Nephron (organoid): ENCODE data around the gene ABLIM2.

Experiments used
- H3K27ac Mint-ChIP-seq, 3 experiments: 2 replicates each; pipeline ENCODE4 v1.8.0; 2020; ENCODE audit warnings: mixed read lengths in 3 of 3, mild to moderate bottlenecking in 2 of 3, moderate library complexity in 1 of 3
- H3K27me3 Mint-ChIP-seq: 2 replicates; pipeline ENCODE4 v1.8.0; 2021; ENCODE audit warnings: low read depth, mild to moderate bottlenecking, moderate library complexity, mixed read lengths
- H3K36me3 Mint-ChIP-seq: 2 replicates; pipeline ENCODE4 v1.8.0; 2020; ENCODE audit warnings: low read depth, mixed read lengths
- H3K4me1 Mint-ChIP-seq: 2 replicates; pipeline ENCODE4 v1.8.0; 2020; ENCODE audit warnings: mixed read lengths
- H3K4me3 Mint-ChIP-seq, 3 experiments: 2 replicates each; pipeline ENCODE4 v1.8.0; 2020; ENCODE audit warnings: mild to moderate bottlenecking in 3 of 3, mixed read lengths in 3 of 3, moderate library complexity in 2 of 3
- H3K9me3 Mint-ChIP-seq: 2 replicates; pipeline ENCODE4 v1.8.0; 2020; ENCODE audit warnings: mixed read lengths
- TF ChIP-seq, protein P1 (sequence below), 3 experiments: fragments of 200-600 bp; sonication (generic); IDR thresholded peaks; one replicate each; pipeline ENCODE4 v1.5.0; 2021; ENCODE audit warnings: antibody characterized with exemption in 3 of 3; ENCODE audit not compliant: unreplicated experiment in 3 of 3

The ABLIM2 gene

DNA sequence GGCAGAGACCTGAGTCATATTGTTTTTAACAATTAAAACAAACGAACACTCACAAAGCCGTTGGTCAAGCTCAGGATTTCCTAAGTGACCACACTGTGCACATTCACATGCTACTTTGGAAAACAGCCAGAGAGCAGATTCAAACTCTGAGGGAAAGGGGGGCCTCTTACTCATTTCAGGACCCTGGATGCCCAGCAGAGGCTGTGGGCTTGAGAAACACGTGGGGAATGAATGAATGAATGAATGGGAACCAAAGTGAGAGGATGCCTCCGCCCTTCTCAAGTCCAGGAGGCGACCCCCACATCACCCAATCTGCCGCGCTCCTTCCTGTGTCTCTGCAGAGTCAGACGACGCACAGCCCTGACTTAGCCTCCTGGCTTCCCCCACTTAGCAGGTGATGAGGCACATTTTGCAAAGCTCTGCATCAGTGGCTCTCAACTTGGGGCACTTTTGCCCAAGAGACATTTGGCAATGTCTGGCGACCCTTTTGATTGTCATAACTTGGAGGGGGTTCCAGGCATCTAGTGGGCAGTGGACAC lies 76.0 kb downstream of the ABLIM2 start:
- Mint-ChIP-seq H3K27ac (no peak overlapping the region), H3K27me3 (peaks cover 44% of the 10 kb centered on the region), H3K9me3 (no peaks in the 10 kb centered on the region), H3K4me3 (no peak overlapping the region), H3K36me3 (no peaks in the 10 kb centered on the region), H3K4me1 (peaks cover 12% of the 10 kb centered on the region)
- TF ChIP-seq, protein P1, sequence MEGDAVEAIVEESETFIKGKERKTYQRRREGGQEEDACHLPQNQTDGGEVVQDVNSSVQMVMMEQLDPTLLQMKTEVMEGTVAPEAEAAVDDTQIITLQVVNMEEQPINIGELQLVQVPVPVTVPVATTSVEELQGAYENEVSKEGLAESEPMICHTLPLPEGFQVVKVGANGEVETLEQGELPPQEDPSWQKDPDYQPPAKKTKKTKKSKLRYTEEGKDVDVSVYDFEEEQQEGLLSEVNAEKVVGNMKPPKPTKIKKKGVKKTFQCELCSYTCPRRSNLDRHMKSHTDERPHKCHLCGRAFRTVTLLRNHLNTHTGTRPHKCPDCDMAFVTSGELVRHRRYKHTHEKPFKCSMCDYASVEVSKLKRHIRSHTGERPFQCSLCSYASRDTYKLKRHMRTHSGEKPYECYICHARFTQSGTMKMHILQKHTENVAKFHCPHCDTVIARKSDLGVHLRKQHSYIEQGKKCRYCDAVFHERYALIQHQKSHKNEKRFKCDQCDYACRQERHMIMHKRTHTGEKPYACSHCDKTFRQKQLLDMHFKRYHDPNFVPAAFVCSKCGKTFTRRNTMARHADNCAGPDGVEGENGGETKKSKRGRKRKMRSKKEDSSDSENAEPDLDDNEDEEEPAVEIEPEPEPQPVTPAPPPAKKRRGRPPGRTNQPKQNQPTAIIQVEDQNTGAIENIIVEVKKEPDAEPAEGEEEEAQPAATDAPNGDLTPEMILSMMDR (IDR thresholded peaks at IDR 0.05; ENCODE audit: unreplicated experiment in 3 of 3): no peak

DNA sequence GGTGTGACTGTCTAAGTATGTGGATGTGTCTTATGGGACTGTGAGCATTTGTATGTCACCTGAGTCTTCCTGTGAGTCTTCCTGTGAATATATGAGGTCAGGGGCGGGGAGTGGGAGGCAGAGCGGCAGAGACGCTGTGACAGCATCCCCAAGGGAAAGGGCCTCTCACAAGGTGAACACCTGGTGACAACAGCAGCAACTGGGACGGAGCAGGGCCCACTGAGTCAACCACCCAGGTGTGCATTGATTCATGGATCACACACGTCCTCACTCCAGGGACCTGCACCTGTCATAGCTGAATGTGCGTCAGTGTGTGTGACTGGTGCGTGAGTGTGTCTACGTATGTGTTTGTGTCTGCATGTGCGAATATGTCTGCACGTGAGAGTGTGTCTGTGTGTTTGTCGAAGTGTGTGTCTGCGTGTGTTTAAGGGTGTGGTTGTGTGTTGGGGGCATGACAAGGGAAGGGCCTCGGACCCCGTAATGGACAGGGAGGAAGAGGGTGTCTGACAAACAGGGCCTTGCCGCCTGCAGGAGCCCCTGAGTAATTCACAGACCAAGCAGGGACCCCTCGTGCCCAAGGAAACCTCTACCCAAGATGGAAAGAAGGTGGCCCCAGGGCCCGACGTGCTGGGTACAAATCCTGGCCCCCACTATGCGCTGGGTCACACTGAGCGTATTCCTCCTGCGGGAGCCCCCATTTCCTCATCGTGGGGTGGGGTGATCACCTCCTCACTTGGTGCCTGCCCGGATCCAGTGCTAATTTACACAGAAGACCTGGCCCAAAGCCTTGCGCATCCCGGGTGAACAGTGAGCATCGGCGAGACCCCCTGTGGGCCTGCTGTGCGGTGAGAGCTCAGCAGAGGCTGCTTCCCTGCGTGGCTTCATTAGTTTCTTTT lies 76.7 kb downstream of the ABLIM2 start:
- TF ChIP-seq, protein P1 (IDR thresholded peaks at IDR 0.05; ENCODE audit: unreplicated experiment in 3 of 3): no peak
- H3K27me3 Mint-ChIP-seq: peaks cover 43% of the 10 kb centered on the region
- no peaks in the 10 kb centered on the region for H3K36me3 Mint-ChIP-seq

DNA sequence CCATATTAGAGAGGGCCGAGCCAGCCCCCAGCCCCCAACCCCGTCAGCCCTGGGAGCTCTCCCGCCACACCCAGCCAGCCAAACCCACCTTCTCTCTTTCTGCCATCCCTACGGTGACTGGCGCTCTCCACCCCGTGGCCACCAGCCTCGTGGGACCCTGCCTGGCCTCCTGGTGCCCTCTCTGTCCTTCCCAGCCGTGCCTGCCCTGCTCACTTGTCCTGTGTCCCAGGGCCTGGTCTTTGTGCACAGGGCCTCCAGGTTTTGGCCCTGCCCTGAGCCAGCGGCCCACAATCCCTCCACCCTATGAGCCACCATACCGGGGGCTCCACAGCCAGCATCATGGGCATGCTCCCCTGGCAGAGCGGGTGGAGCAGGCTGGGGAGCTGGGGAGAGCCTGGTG lies 77.4 kb downstream of the ABLIM2 start:
- peaks cover 36% of the 10 kb centered on the region for H3K27me3 Mint-ChIP-seq
- peaks cover 12% of the 10 kb centered on the region for H3K4me1 Mint-ChIP-seq
- no peaks in the 10 kb centered on the region for H3K9me3 Mint-ChIP-seq
- H3K36me3 Mint-ChIP-seq: no peaks in the 10 kb centered on the region
- TF ChIP-seq, protein P1 (IDR thresholded peaks at IDR 0.05; ENCODE audit: unreplicated experiment in 3 of 3): no peak
- no peak overlapping the region for H3K4me3 Mint-ChIP-seq
- H3K27ac Mint-ChIP-seq: no peak overlapping the region

More for the DNA sequence above, 76.7 kb downstream of the ABLIM2 start:
- no peak overlapping the region for H3K27ac Mint-ChIP-seq
- peaks cover 12% of the 10 kb centered on the region for H3K4me1 Mint-ChIP-seq
- no peaks in the 10 kb centered on the region for H3K9me3 Mint-ChIP-seq
- H3K4me3 Mint-ChIP-seq: no peak overlapping the region

DNA sequence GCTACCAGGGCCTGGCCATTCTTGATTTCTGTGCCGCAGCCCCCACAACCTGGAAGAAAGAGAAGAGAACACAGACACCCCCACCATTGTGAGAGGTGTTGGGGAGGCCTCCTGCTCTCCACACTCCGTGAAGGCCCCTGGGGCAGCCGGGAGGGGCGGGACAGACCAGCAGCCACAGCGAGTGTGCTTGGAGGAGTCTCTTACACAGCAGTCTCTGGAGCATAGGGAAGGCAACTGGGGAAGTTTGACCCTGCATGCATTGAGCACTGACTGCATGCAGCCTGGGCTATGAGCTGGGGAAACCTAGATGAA lies 77.9 kb downstream of the ABLIM2 start:
- peaks cover 34% of the 10 kb centered on the region for H3K27me3 Mint-ChIP-seq
- H3K27ac Mint-ChIP-seq: no peak overlapping the region
- TF ChIP-seq, protein P1 (IDR thresholded peaks at IDR 0.05; ENCODE audit: unreplicated experiment in 3 of 3): no peak
- no peak overlapping the region for H3K4me3 Mint-ChIP-seq
- H3K9me3 Mint-ChIP-seq: no peaks in the 10 kb centered on the region
- peaks cover 12% of the 10 kb centered on the region for H3K4me1 Mint-ChIP-seq
- H3K36me3 Mint-ChIP-seq: no peaks in the 10 kb centered on the region

DNA sequence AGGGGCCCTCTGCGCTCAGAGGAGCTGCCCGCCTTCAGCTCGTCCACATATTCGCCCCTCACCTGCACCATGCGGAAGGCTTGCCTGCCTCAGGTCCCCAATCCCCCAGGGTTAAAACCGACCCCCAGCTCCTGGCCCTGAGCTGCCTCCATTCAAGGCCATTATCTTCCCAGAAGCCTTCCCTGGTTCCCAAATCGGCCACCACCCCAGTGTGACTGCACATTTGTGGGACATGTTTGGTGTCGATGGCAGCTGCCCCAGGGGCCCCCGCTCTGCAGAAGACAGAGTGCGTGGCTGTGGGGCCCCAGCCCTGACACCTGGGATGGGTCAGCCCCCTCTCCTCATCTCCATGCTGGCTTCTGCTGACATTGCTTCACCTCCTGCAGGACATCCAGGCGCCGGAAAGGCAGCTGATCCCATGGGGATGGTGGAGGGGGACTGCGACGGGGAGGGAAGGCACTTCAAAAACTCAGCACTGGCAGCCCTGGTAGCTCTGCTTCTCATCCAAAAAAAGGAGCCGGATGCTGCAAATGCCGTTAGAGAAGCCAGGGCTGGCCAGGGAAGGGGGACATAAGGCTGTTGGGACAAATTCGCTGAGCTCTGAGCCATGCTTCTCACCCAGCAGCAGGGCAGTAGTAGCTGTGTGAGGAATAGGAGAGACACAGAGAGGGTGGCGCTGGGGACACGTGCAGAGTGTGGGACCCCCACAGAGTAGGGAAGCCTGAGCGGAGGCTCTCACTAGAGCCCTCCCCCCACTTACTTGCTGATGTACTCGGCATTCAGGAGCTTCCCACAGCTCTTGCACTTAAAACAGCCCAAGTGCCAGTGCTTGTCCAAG lies 78.5 kb downstream of the ABLIM2 start:
- H3K9me3 Mint-ChIP-seq: no peaks in the 10 kb centered on the region
- H3K27ac Mint-ChIP-seq: no peak overlapping the region
- peaks cover 36% of the 10 kb centered on the region for H3K27me3 Mint-ChIP-seq
- H3K4me3 Mint-ChIP-seq: no peak overlapping the region
- TF ChIP-seq, protein P1 (IDR thresholded peaks at IDR 0.05; ENCODE audit: unreplicated experiment in 3 of 3): no peak
- H3K36me3 Mint-ChIP-seq: no peaks in the 10 kb centered on the region
- peaks cover 12% of the 10 kb centered on the region for H3K4me1 Mint-ChIP-seq
